HG02970 (cell line): ENCODE results near the gene ZNF48.

Experiments
- ATAC-seq: cut with Tn5 transposase; IDR thresholded peaks from one replicate; pipeline ENCODE4 v1.9.1; 2021; ENCODE audit warnings: mild to moderate bottlenecking, moderate library complexity, moderate number of reproducible peaks; ENCODE audit not compliant: unreplicated experiment, low FRiP score

ZNF48 gene

DNA sequence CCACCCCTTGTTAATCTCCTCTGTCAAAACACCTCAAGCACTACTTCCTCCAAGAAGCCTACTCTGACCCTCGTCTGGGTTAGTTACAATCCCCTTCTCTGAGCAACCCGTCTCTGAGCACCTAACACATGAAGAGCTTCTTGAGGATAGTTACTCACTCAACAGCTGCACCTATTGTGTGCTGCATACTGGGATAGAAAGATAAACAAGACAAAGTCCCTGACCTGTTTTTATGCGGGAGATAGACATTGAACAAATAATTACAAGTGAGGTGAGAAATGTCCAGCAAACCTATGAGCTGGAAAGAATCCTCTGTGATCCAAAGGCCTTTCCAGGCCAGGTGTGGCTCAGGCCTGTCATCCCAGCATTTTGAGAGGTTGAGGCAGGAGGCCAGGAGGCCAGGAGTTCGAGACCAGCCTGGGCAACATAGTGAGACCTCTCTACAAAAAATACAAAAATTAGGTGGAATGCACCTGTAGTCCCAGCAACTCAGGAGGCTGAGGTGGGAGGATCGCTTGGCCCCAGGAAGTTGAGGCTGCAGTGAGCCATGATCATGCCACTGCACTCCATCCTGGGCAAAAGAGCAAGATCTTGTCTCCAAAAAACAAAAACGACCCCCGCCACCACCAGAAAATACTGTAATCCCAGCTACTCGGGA lies 6.7 kb downstream of the ZNF48 start:
- no peak for ATAC-seq

DNA sequence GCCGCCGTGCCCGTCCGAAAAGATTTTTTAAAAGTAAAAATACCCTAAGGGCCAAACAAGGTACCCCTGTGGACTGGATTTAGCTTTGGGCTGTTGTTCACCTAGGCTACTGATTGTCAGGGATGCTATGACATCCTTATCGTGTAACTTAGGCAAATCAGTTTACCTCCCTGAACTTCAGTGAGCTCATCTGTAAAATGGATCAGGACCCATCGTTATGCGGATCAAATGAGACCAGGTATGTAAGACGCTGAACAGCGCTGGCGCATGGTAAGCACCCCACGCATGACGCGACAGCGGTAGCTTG lies 11.5 kb downstream of the ZNF48 start:
- no peak for ATAC-seq

DNA sequence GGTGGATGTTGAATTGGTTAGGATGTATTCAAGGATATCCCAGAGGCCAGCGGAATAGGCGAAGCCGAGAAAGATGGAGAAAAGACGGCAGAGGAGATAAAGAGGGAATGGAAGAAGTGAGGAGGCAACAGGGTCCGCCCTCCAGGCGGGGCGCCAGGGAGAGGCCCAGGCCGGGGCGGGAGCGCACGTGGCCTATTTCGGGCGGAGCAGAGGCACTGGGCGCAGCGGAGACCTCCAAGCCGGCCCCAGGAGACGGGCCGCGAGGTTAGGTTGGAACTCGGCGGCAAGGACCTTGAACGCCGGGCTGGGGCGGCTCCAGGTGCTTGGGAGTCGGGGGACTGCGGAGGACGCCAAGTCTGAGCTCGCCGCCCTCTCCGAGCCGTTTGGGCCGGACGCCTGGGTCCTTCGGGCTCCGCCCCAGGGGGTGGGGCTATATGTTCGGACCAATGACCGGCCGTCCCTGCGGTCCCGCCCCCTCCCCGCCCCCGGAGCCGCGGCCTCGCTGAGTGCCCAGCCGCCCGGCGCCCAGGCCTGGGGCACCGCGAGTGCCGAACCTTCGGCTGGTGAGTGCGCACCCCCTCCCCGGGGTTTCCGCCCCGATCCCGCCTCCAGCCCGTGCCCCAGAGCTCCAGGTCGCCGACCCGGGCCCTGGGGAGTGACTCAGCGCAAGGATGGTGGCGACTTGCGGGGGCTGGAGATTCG lies 12.0 kb downstream of the ZNF48 start, which contains the start of gene ZNF771:
ZNF771 (plus strand) TSS at position 505 of the 702 bp plus-strand sequence. CDS start 448 bp downstream, outside the sequence.
- peak; percentile 61 for ATAC-seq

DNA sequence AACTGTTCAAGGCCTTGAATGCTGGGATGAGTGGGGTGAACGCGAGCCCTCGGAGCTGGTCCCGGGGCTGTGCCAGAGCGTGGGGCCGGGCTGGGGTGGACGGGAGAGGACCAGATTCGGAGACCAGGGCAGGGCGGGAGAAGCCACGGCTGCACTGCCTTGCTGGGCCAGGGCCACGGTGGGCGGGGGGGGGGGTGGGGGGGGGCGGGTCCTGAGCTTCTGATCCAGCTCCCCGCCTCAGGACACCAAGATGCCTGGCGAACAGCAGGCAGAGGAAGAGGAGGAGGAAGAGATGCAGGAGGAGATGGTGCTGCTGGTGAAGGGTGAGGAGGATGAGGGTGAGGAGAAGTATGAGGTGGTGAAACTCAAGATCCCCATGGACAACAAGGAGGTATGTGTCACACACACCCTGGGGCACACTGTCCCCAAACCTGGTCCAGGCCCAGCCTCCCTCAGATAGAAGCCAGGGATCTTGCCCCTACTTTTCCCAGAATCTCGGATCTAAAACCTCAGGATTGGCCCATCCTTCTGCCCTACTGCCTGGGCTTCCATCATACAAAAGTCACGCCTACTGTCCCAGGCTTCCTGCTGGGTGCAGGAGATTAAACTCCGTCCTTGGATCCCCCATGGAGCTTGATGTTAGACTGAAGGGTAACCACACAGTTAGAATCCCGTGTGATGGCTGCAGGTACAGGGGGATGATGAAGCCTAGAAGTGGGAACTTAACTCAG lies 12.7 kb downstream of the ZNF48 start:
- ATAC-seq, result no peak

DNA sequence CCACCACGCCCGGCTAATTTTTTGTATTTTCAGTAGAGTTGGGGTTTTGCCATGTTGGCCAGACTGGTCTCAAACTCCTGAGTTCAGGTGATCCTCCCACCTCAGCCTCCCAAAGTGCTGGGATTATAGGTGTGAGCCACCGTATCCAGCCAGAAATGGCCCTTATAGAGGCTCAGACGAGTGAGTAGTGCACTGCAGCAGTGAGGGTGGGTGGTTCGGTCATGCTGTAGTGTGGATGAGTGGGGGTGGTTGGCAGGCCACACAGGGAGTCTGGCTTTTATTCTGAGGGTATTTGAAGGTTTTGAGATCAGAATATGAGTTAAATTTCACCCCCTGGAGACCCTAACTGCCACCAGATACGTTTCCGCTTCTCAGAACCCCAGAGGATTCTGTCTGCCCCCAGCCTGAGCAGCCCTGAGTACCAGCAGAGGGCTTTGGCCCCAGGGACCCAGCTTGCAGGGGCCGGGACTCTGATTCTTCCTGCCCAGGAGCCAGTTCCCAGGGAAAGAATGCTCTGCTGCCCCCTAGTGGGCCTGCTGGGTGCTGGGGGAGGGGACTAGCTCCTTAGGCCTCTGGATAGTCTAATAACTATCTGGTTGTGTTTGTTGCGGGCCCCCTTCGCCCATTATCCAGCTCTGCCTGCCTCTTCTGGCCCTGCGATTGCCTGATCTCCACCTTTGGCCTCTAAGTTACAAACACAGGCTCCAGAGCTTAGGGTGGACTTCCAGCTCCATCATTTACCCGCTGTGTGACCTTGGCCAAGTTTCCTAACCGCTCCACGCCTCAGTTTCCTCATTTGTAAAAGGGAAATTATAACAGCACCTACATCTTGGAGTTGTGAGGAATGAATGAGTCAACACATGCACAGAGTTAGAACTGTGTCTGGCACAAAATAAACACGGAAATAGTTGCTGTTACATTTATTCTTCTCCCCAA lies 14.2 kb downstream of the ZNF48 start:
- ATAC-seq, result no peak

DNA sequence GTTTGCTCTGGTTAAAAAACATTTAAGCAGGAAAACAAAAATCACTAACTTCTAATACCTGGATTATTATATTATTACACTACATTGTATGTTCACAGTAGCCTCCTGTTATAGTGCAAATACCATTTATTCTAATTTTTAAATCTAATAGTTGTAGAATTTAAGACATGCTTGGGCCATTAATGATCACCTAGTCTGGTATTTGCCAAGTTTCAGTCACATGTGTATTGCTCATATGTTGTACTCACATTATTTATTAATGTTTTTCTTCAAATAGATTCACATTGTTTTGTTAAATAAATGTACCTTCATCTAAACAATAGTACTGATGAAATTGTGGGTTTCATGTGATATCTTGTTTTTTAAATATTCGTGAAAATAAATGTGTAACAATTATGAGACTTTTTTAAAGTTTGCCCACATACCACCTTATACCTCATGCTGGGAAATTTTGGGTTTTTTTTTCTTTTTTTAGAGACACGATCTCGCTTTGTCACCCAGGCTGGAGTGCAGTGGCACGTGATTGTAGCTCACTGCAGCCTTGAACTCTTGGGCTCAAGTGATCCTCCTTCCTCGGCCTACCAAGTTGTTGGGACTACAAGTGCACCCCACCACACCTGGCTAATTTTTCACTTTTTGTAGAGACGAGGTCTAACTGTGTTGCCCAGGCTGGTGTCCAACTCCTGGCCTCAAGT lies 18.0 kb downstream of the ZNF48 start:
- no peak for ATAC-seq

DNA sequence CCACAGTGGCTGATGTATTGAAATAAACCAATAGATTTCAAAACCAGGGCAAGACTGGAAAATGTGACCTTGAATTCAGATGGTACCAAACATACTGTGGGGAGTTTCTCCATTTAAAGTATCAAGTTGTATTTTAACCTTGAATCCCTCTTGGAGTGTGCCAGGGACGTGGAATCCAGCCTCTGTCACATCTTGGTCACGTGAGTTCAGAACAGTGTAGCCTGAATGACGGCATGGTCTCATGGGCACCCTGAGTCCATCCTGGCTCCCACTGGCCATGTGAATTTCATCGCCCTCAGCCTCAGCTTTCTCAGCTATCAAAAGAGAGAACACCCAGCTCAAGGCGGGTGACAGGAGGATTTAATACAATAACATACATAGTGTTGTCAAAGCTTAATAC lies 18.9 kb downstream of the ZNF48 start:
- no peak for ATAC-seq

DNA sequence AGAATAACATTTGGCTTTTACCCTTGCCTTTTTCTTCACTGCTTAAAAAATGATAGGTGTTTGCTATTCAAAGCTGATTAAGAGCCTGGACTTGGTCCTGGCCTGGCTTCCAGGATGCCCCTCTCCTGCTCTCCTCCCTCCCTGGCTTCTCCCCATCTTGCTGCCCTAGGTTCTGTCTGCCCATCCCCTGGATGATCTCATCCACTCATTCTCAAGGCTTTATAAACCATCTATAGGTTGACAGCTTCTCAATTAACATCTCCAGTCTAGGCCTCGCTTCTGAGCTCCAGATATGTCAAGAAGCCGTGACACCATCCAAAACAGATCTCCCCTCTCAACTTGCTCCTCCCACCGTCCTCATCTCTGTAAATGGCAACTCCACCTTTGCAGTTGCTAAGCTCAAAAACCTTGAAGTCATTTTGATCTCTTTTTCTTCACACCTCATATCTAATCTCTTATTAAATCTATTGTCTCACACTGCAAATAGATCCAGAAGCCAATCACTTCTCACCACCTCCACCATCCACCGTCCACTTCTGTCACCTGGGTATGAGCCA lies 20.9 kb downstream of the ZNF48 start:
- ATAC-seq, result no peak

DNA sequence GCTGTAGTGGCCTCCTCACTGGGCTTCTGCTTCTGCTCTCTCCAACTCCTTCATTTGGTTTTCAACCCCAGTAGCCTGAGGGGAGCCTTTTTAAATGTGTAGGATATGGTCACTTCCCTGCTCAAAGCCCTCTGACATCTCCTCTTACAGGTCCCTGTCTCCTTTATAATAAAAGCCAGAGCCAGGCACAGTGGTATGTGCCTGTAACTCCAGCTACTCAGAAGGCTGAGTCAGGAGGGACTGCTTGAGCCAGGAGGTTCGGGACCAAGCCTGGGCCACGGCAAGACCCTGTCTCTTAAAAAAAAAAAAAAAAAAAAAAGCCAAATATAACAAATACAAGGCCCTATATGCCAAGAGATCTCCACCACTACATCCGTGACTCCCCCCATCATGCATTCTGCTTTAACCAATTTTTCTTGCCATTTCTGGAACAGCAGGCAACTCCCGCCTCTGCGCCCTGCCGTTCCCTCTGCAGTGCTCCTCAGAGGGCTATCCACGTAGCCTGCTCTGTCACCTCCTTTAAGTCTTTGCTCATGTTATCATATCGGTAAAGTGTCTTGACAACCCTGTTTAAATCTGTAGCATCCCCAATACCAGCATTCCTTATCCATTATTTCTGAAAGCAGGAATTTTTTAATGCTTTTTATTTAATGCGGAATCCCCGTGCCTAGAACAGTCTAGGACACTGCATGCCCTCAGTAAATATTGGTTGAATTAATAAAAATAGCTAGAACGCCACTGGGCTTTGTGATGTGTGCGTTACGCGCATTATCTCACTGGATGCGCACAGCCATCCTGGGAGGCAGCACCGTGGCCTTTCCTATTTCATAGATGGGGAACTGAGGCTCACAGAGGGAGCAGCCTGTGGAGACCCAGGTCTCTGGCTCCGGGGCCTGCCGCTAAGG lies 21.7 kb downstream of the ZNF48 start:
- no peak for ATAC-seq

DNA sequence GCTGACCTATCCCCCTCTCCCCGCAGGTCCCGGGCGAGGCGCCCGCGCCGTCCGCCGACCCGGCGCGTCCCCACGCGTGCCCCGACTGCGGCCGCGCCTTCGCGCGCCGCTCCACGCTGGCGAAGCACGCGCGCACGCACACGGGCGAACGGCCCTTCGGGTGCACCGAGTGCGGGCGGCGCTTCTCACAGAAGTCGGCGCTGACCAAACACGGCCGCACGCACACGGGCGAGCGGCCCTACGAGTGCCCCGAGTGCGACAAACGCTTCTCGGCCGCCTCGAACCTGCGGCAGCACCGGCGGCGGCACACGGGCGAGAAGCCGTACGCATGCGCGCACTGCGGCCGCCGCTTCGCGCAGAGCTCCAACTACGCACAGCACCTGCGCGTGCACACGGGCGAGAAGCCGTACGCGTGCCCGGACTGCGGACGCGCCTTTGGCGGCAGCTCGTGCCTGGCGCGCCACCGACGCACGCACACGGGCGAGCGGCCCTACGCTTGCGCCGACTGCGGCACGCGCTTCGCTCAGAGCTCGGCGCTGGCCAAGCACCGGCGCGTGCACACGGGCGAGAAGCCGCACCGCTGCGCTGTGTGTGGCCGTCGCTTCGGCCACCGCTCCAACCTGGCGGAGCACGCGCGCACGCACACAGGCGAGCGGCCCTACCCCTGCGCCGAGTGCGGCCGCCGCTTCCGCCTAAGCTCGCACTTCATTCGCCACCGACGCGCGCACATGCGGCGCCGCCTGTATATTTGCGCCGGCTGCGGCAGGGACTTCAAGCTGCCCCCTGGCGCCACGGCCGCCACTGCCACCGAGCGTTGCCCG lies 22.5 kb downstream of the ZNF48 start:
- ATAC-seq, result peak; percentile 80

DNA sequence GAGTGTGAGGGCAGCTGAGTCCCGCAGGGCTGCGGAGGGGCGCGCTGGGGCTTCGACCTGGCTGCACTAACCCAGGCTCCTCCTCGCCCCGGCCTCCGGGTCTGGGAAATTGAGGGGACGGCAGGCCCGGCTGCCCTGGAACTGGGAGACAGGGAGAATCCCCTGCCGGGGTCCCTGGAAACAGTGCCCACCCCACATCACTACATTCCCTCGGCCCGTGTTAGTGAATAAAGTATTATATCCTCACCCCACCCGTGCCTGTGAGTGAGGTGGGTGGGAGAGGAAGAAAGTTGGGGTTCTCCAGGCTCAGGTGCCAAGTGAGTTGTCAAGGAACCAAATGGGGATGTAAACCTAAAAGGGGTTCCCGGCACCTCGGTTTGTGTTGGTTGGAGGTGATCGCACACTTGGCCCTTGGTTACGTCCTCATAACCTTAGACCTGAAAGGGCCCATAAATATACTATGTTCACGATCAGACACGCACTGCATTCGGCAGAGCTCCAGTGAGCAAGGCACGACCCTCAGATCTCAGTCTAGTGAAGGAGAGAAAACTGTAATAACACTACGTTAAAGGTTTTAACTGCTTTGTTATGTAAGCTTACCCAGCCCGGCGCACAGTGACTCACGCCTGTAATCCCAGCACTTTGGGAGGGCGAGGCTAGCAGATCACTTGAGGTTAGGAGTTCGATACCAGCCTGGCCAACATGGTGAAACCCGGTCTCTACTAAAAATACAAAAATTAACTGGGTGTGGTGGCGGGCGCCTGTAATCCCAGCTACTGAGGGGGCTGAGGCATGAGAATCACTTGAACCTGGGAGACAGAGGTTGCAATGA lies 23.3 kb downstream of the ZNF48 start:
- no peak for ATAC-seq

DNA sequence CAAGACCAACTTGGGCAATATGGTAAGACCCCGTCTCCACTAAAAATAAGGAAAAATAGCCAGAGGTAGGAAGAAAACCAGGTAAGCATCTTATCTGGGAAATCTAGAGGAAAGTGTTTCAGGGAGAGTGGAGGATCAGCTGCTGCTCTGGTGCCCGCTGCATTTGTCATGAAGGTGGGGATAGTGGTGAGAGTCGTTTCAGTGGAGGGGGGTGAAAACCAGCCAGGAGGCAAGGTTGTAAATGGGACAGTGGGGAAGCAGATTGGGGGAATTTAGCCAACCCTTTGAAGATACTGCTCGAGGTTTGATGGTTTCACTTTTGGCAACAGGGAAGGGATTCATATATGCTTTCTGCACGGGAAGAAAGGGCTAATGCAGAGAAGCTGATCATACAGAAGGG lies 25.8 kb downstream of the ZNF48 start:
- ATAC-seq, result no peak

DNA sequence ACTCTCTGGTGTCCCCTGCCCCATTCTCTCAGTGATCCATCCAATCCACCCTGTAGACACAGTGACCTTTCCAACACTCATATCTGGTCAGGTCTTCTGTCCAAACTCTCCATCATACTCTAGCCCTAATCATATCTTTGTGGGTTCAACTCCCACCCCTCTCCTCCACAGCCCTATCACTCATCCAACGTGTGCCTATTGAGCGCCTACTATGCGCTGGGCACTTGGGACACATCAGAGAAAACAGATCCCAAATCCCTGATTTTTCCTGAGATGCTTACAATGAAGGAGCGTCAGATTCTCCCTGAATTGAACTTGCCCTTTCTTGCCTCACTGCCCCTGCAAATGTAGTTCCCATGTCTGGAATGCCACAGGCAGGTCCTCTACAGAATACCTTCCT lies 32.8 kb downstream of the ZNF48 start:
- no peak for ATAC-seq

DNA sequence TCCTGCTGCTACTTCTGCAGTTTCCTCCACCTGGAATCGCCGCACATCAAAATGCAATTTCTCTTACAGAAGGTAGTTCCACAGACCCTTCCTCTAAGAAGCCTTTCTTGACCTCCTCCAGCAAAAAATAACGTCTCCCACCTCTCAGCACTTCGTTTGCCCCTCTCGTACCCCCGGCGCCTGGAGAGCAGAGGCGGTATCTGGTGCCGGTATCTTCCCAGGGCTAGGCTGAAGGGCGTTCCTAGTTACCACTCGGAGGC lies 34.1 kb downstream of the ZNF48 start:
- no peak for ATAC-seq

DNA sequence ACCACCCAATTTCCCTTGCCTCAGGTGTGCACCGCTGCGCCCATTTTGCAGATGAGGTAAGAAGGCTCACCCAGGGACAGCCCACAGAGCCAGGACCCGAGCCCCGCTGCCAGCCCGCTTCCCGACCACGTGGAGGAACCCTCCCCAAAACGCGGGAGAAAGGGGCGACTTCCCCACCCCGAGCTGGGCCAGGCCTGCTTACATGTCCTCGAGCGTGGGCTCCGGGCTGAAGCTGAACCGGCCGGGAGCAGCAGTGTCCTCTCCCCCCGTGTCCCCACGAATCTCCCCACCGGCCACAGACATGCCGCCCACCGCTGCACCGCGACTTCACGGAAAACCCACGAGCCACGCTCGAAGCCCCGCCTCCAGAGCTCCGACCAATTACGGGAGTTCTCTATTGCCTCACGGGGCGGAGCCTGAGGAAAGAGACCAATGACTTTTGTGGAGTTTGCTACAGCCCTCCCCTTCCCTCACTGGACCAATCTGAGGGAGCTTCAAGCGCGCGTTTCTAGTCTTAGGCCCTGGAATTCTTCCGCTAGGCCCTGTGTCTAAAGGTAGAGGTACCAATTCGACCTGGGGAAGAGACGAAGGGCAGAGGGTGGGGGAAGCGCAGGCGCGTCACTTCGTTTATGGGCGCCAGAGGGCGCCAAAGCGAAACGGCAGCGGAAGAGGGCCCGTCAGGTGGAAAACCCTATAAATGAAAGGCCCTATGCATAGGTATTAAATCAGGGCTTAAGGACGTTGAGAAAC lies 34.6 kb downstream of the ZNF48 start, which contains the start of gene DCTPP1:
DCTPP1 (minus strand) TSS at position 353 of the 750 bp plus-strand sequence; CDS start at position 303, 50 bp downstream.
- ATAC-seq, result peak; percentile 98

DNA sequence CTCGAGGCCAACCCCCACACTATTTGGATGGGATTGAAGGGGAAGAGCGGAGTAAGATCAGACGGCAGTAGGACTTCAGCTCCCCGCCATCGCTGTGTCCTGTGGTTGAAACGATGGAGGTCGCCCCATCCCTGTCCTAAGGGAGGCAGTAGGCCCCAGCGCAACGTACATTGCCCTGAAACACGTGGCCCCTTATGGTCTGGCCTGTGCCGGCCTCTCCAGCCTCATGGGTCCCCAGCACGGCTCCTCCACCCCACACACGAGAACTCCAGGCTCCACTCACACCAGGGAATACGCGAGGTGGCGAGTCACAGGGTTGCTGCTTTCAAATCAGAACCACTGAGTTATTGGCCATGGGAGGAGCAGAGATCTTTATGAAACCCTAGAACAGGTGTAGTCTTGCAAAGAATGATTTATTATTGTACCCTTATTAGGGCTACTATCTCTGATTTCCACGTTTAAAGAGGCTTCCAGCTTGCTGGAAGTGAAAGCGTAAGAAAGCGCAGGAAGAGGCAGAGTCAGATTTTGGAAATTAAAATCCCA lies 35.3 kb downstream of the ZNF48 start:
- ATAC-seq, result no peak
